HG03095 (cell line): ENCODE data around the gene TAS2R30.

Experiments used
- ATAC-seq: cut with Tn5 transposase; IDR thresholded peaks from one replicate; pipeline ENCODE4 v1.9.1; 2021; ENCODE audit warnings: moderate library complexity; ENCODE audit not compliant: unreplicated experiment

The TAS2R30 gene

GRCh38 chr12:11134305-11134704 is at the start of gene TAS2R30:
Gene TAS2R30, minus strand, starts transcription at chr12:11134644. Its CDS starts 400 bp downstream, at chr12:11134244.
- ATAC-seq, result no peak

GRCh38 chr12:11183011-11183410 is 48.6 kb upstream of the TAS2R30 start:
- ATAC-seq, result no peak

GRCh38 chr12:11182529-11182928 is 48.1 kb upstream of the TAS2R30 start:
- no peak for ATAC-seq

- ATAC-seq, result no peak
Observed at GRCh38 chr12:11178250-11178649, 43.8 kb upstream of the TAS2R30 start.

- no peak for ATAC-seq
Observed at GRCh38 chr12:11174022-11174421, 39.6 kb upstream of the TAS2R30 start.

- ATAC-seq, result no peak
Observed at GRCh38 chr12:11171969-11172675, 37.7 kb upstream of the TAS2R30 start.

- ATAC-seq, result peak; percentile 95
Observed at GRCh38 chr12:11171145-11171968, 36.9 kb upstream of the TAS2R30 start, which contains the start of gene SMIM10L1. Gene SMIM10L1, plus strand, starts transcription at chr12:11171194. Its CDS starts 163 bp downstream, at chr12:11171357.

- no peak for ATAC-seq
Observed at GRCh38 chr12:11170810-11171144, 36.3 kb upstream of the TAS2R30 start.

- no peak for ATAC-seq
Observed at GRCh38 chr12:11166300-11166699, 31.9 kb upstream of the TAS2R30 start.

- ATAC-seq, result no peak
Observed at GRCh38 chr12:11164384-11164783, 29.9 kb upstream of the TAS2R30 start.

- ATAC-seq, result no peak
Observed at GRCh38 chr12:11162502-11162901, 28.1 kb upstream of the TAS2R30 start.

GRCh38 chr12:11158885-11159444 is 24.5 kb upstream of the TAS2R30 start:
- no peak for ATAC-seq

- ATAC-seq, result no peak
Observed at GRCh38 chr12:11154400-11154925, 20.0 kb upstream of the TAS2R30 start.

- ATAC-seq, result no peak
Observed at GRCh38 chr12:11152725-11153124, 18.3 kb upstream of the TAS2R30 start.

GRCh38 chr12:11150832-11151231 is 16.4 kb upstream of the TAS2R30 start:
- ATAC-seq, result no peak

- ATAC-seq, result no peak
Observed at GRCh38 chr12:11147420-11147819, 13.0 kb upstream of the TAS2R30 start.

- ATAC-seq, result no peak
Observed at GRCh38 chr12:11144297-11144696, 9.9 kb upstream of the TAS2R30 start.

- ATAC-seq, result no peak
Observed at GRCh38 chr12:11143352-11143751, 8.9 kb upstream of the TAS2R30 start.

- no peak for ATAC-seq
Observed at GRCh38 chr12:11136075-11136474, 1.6 kb upstream of the TAS2R30 start.

- no peak for ATAC-seq
Observed at GRCh38 chr12:11133816-11134215, 628 bp downstream of the TAS2R30 start.

GRCh38 chr12:11133162-11133561 is 1.3 kb downstream of the TAS2R30 start:
- ATAC-seq, result no peak

GRCh38 chr12:11130999-11131398 is 3.4 kb downstream of the TAS2R30 start:
- ATAC-seq, result no peak
